Measurements from ENCODE around the gene PACSIN1.

DNA sequence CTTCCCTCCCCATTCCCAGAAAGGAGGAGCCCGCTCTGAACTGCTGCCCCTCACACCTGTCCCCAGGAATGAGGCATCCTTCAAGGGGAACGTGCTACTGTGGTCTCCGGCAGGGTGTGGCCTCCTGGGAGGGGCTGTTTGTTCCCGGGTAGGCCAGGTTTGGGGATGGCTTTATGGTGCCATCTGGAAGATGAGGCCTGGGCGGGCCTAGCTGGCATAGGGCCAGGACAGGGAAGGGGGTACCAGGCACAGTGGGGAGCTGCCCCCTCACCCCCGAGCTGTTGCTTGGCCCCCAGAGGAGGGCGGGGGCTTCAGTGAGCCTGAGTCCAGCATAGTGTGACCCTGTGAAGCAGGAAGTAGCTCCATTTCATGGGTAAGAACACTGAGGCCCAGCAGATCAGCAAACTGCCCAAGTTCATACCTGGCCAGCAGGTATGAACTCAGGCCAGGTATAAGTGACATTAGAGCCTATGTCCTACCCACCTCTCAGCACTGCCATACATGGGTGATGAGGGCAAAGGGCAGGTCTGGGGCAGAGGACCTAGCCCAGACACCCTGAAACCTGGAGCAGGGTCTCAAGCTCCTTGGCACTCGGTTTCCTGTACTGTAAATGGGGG lies 107.8 kb downstream of the PACSIN1 start:
- TF ChIP-seq POLR2A (IDR thresholded peaks at IDR 0.05) (no peak), EP300 (IDR thresholded peaks at IDR 0.05) (no peak)
